ENCODE results near the gene MRPS25.
A peak's percentile ranks its signal among the peaks of the same experiment; 100 is the strongest.

MRPS25 gene

GRCh38 chr3:15108082-15108545 lies 43.0 kb upstream of the MRPS25 start:
- Histone ChIP-seq H3K9me2 (ENCODE audit: low read depth, low read length) (no peaks in the 10 kb centered on the region), H3K9ac (ENCODE audit: low read length) (no peak overlapping the region), H3K4me1 (ENCODE audit: insufficient read depth, low read length, severe bottlenecking) (peaks cover 3% of the 10 kb centered on the region), H3K27ac (ENCODE audit: low read depth, low read length, poor library complexity, severe bottlenecking) (no peak overlapping the region), H3F3A (ENCODE audit: insufficient read depth, low read length) (no peaks in the 10 kb centered on the region), H3K4me3 (ENCODE audit: low read depth, low read length, poor library complexity, severe bottlenecking) (peak overlapping the region; percentile 39), H3K36me3 (ENCODE audit: insufficient read depth, low read length) (no peaks in the 10 kb centered on the region), H3K27me3 (ENCODE audit: insufficient read depth, low read length) (peaks cover 6% of the 10 kb centered on the region), H3K4me2 (ENCODE audit: low read length) (peak overlapping the region; percentile 53), H3K9me3 (ENCODE audit: low read length) (no peaks in the 10 kb centered on the region), H2AFZ (ENCODE audit: low read length) (no peak overlapping the region), H4K20me1 (ENCODE audit: insufficient read depth, low read length) (no peaks in the 10 kb centered on the region), H3K79me2 (ENCODE audit: insufficient read depth, low read length) (no peaks in the 10 kb centered on the region)
- TF ChIP-seq CTCF (IDR thresholded peaks at IDR 0.05; ENCODE audit: low read length) (peak; percentile 85), EZH2 (IDR thresholded peaks at IDR 0.05; ENCODE audit: borderline replicate concordance, low read length) (no peak)

- Histone ChIP-seq H3K4me3 (ENCODE audit: low read depth, low read length, poor library complexity, severe bottlenecking) (no peak overlapping the region), H3K27me3 (ENCODE audit: insufficient read depth, low read length) (peaks cover 6% of the 10 kb centered on the region), H3K4me2 (ENCODE audit: low read length) (no peak overlapping the region), H2AFZ (ENCODE audit: low read length) (no peak overlapping the region), H3K4me1 (ENCODE audit: insufficient read depth, low read length, severe bottlenecking) (peaks cover 3% of the 10 kb centered on the region), H3K27ac (ENCODE audit: low read depth, low read length, poor library complexity, severe bottlenecking) (no peak overlapping the region), H3F3A (ENCODE audit: insufficient read depth, low read length) (no peaks in the 10 kb centered on the region), H3K9ac (ENCODE audit: low read length) (no peak overlapping the region), H3K9me2 (ENCODE audit: low read depth, low read length) (no peaks in the 10 kb centered on the region), H3K36me3 (ENCODE audit: insufficient read depth, low read length) (no peaks in the 10 kb centered on the region), H4K20me1 (ENCODE audit: insufficient read depth, low read length) (no peaks in the 10 kb centered on the region), H3K9me3 (ENCODE audit: low read length) (no peaks in the 10 kb centered on the region), H3K79me2 (ENCODE audit: insufficient read depth, low read length) (no peaks in the 10 kb centered on the region)
- TF ChIP-seq EZH2 (IDR thresholded peaks at IDR 0.05; ENCODE audit: borderline replicate concordance, low read length) (no peak), CTCF (IDR thresholded peaks at IDR 0.05; ENCODE audit: low read length) (no peak)
These were observed 42.2 kb upstream of the MRPS25 start for GRCh38 chr3:15107075-15107947.

- no peaks in the 10 kb centered on the region for H3K36me3 ChIP-seq (ENCODE audit: insufficient read depth, low read length)
- no peak overlapping the region for H2AFZ ChIP-seq (ENCODE audit: low read length)
- no peak overlapping the region for H3K4me3 ChIP-seq (ENCODE audit: low read depth, low read length, poor library complexity, severe bottlenecking)
- TF ChIP-seq EZH2 (IDR thresholded peaks at IDR 0.05; ENCODE audit: borderline replicate concordance, low read length), result no peak
- no peak for TF ChIP-seq CTCF (IDR thresholded peaks at IDR 0.05; ENCODE audit: low read length)
- H3K9me2 ChIP-seq (ENCODE audit: low read depth, low read length), result no peaks in the 10 kb centered on the region
- no peaks in the 10 kb centered on the region for H4K20me1 ChIP-seq (ENCODE audit: insufficient read depth, low read length)
- H3K4me1 ChIP-seq (ENCODE audit: insufficient read depth, low read length, severe bottlenecking), result peaks cover 13% of the 10 kb centered on the region
- H3K9me3 ChIP-seq (ENCODE audit: low read length), result no peaks in the 10 kb centered on the region
- H3K9ac ChIP-seq (ENCODE audit: low read length), result no peak overlapping the region
- no peaks in the 10 kb centered on the region; the same call in 1 of the 2 replicates for H3K79me2 ChIP-seq (ENCODE audit: insufficient read depth, low read length)
- H3K27ac ChIP-seq (ENCODE audit: low read depth, low read length, poor library complexity, severe bottlenecking), result no peak overlapping the region
- no peaks in the 10 kb centered on the region for H3F3A ChIP-seq (ENCODE audit: insufficient read depth, low read length)
- peaks cover 6% of the 10 kb centered on the region for H3K27me3 ChIP-seq (ENCODE audit: insufficient read depth, low read length)
- no peak overlapping the region for H3K4me2 ChIP-seq (ENCODE audit: low read length)
These were observed 37.7 kb upstream of the MRPS25 start for GRCh38 chr3:15102836-15103235.
